ENCODE data around the gene PIPOX. TPM values are rescaled to one million over a fixed set of nuclear protein-coding genes. Genes with fewer than 3 reads are reported as not detected.

PIPOX gene, protein sequence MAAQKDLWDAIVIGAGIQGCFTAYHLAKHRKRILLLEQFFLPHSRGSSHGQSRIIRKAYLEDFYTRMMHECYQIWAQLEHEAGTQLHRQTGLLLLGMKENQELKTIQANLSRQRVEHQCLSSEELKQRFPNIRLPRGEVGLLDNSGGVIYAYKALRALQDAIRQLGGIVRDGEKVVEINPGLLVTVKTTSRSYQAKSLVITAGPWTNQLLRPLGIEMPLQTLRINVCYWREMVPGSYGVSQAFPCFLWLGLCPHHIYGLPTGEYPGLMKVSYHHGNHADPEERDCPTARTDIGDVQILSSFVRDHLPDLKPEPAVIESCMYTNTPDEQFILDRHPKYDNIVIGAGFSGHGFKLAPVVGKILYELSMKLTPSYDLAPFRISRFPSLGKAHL
- total RNA-seq (10 to 100 TPM in 3 of 4 donors, 1 to 10 TPM in 1; 6.4 to 20.5 (median 11.4) TPM), polyA plus RNA-seq (1 to 10 TPM in 1 of 3 donors, under 1 TPM in 1, not detected in 1; 0.71 to 1.2 TPM)

- DNase-seq, result no peak
- WGBS, 2 donors, result 44 to 50% methylated on average over 13 of the region's 13 CpGs
- Histone ChIP-seq H3K27ac (peak within 1 kb of the TSS in 2 of 4 donors; percentile 7 to 41), H3K9me3 (no peaks in the 10 kb centered on the region), H3K36me3 (no peaks in the 10 kb centered on the region), H3K4me3 (no peak within 1 kb of the TSS), H3K27me3 (no peaks in the 10 kb centered on the region), H3K4me1 (no peaks in the 10 kb centered on the region)
- TF ChIP-seq EP300 (IDR thresholded peaks at IDR 0.05), result no peak
- no peak for TF ChIP-seq POLR2A (IDR thresholded peaks at IDR 0.05)
- no peak for TF ChIP-seq POLR2AphosphoS5 (IDR thresholded peaks at IDR 0.05)
- no peak for TF ChIP-seq CTCF (IDR thresholded peaks at IDR 0.05)
- intact Hi-C loops (cut with DNase I), result no loop called here
These were observed at the start of gene PIPOX for GRCh38 chr17:29042679-29043538. PIPOX (plus strand) TSS chr17:29043141; CDS start chr17:29043226, 85 bp downstream.

DNA sequence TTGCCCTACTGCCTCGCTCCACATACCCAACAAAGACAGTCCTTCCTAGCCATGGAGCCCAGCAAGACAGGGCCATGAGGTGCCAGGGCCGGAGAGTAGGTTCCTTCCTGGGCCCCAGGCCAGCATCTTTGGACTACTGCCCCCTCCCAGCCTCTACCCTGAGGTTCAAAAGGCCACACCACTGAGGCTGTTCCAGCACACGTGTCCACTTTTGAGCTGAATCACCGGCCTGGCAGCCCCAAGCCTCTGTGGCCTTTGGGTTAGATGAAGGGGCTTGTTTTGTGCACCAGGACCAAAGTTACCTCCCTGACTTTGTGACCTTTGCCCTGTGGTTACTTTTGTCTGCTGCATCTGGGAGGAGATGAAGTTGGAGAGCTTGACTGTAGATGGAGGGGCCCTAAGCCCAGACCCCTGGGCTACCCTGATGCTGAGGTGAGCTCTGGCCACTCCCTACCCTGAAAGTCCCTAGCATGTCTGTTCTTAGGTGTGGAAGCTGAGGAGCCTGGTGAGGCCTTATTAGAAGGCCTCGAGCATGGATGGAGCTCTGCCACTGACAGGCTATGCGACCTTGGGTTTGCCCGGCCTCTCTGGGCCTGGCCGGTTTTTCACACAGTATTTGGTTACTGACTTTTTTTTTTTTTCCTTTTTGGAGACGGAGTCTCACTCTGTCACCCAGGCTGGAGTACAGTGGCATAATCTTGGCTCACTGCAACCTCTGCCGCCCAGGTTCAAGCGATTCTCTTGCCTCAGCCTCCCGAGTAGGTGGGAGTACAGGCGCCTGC lies 49.1 kb upstream of the PIPOX start:
- WGBS, 2 donors, result 88 to 89% methylated on average over 13 of the region's 13 CpGs
- no peak for DNase-seq
- Histone ChIP-seq H3K4me3 (no peak overlapping the region), H3K27me3 (no peaks in the 10 kb centered on the region), H3K9me3 (no peaks in the 10 kb centered on the region), H3K4me1 (no peaks in the 10 kb centered on the region), H3K36me3 (no peaks in the 10 kb centered on the region), H3K27ac (no peak overlapping the region)
- intact Hi-C loops (cut with DNase I), result no loop called here
- no peak for TF ChIP-seq EP300 (IDR thresholded peaks at IDR 0.05)
- no peak for TF ChIP-seq CTCF (IDR thresholded peaks at IDR 0.05)
- no peak for TF ChIP-seq POLR2AphosphoS5 (IDR thresholded peaks at IDR 0.05)
- TF ChIP-seq POLR2A (IDR thresholded peaks at IDR 0.05), result no peak

- Histone ChIP-seq H3K9me3 (no peaks in the 10 kb centered on the region), H3K27me3 (no peaks in the 10 kb centered on the region), H3K36me3 (no peaks in the 10 kb centered on the region), H3K4me3 (no peak overlapping the region), H3K27ac (no peak overlapping the region), H3K4me1 (no peaks in the 10 kb centered on the region)
- WGBS, 2 donors, result 52 to 60% methylated on average over 5 of the region's 5 CpGs
- no peak for DNase-seq
- TF ChIP-seq POLR2AphosphoS5 (IDR thresholded peaks at IDR 0.05), result no peak
- no peak for TF ChIP-seq EP300 (IDR thresholded peaks at IDR 0.05)
- no peak for TF ChIP-seq POLR2A (IDR thresholded peaks at IDR 0.05)
- TF ChIP-seq CTCF (IDR thresholded peaks at IDR 0.05), result no peak
- intact Hi-C loops (cut with DNase I), result no loop called here
These were observed 46.3 kb upstream of the PIPOX start for GRCh38 chr17:28996554-28997096.

- Histone ChIP-seq H3K4me1 (no peaks in the 10 kb centered on the region), H3K36me3 (no peaks in the 10 kb centered on the region), H3K27ac (no peak overlapping the region), H3K4me3 (no peak overlapping the region), H3K9me3 (no peaks in the 10 kb centered on the region), H3K27me3 (peaks cover 0 to under 1% (median 0%) of the 10 kb centered on the region in 3 donors)
- TF ChIP-seq POLR2AphosphoS5 (IDR thresholded peaks at IDR 0.05), result no peak
- DNase-seq, result no peak
- intact Hi-C loops (cut with DNase I), result no loop called here
- WGBS, 2 donors, result 90 to 91% methylated on average over 1 of the region's 1 CpG
These were observed 45.1 kb upstream of the PIPOX start for GRCh38 chr17:28997806-28998205.

Measured in sigmoid colon (tissue), 7 donors.